Neural crest cell (in vitro differentiated cells): ENCODE measurements around the gene GRK5. TPM values are rescaled to one million over a fixed set of nuclear protein-coding genes. Genes with fewer than 3 reads are reported as not detected.

Source experiments
- DNase-seq: peaks from one replicate; pipeline ENCODE4 v3.0.0; 2021; ENCODE audit warnings: low read depth, mixed read lengths, low spot score
- H3K27ac Mint-ChIP-seq: one replicate; pipeline ENCODE4 v1.8.0; 2021; ENCODE audit warnings: mild to moderate bottlenecking, mixed read lengths; ENCODE audit not compliant: unreplicated experiment
- H3K27me3 Mint-ChIP-seq: 2 replicates; pipeline ENCODE4 v1.8.0; 2021; ENCODE audit warnings: low read depth, mild to moderate bottlenecking, mixed read lengths
- H3K36me3 Mint-ChIP-seq: 2 replicates; pipeline ENCODE4 v1.8.0; 2021; ENCODE audit warnings: low read depth, mild to moderate bottlenecking, mixed read lengths
- H3K4me1 Mint-ChIP-seq: 2 replicates; pipeline ENCODE4 v1.8.0; 2021; ENCODE audit warnings: mixed read lengths
- H3K4me3 Mint-ChIP-seq: one replicate; pipeline ENCODE4 v1.8.0; 2021; ENCODE audit warnings: mild to moderate bottlenecking, mixed read lengths
- H3K9me3 Mint-ChIP-seq: 2 replicates; pipeline ENCODE4 v1.8.0; 2021; ENCODE audit warnings: mixed read lengths
- CTCF ChIP-seq: fragments of 200-600 bp; sonication (generic); conservative IDR thresholded peaks from 2 replicates; pipeline ENCODE4 v1.5.0; 2021; ENCODE audit warnings: antibody characterized with exemption, mild to moderate bottlenecking
- total RNA-seq: library from RNA; stranded (reverse); gene quantifications from 2 replicates; pipeline ENCODE4 v1.2.1, GENCODE V29; 2021

GRK5 gene
- total RNA-seq, 1 donor from 2014 or later, result 13.5 TPM

GRCh38 chr10:119247550-119247894 lies 40.2 kb downstream of the GRK5 start:
- Mint-ChIP-seq H3K27ac (no peak overlapping the region), H3K4me1 (peaks cover 54% of the 10 kb centered on the region), H3K36me3 (no peaks in the 10 kb centered on the region), H3K27me3 (no peaks in the 10 kb centered on the region), H3K9me3 (no peaks in the 10 kb centered on the region), H3K4me3 (no peak overlapping the region)
- DNase-seq, result no peak
- TF ChIP-seq CTCF, result no peak

- H3K9me3 Mint-ChIP-seq, result no peaks in the 10 kb centered on the region
- no peaks in the 10 kb centered on the region for H3K27me3 Mint-ChIP-seq
- H3K36me3 Mint-ChIP-seq, result no peaks in the 10 kb centered on the region
- no peak for TF ChIP-seq CTCF
- DNase-seq, result no peak
- H3K4me1 Mint-ChIP-seq, result peaks cover 55% of the 10 kb centered on the region
- no peak overlapping the region for H3K4me3 Mint-ChIP-seq
- H3K27ac Mint-ChIP-seq, result no peak overlapping the region
Measured at GRCh38 chr10:119248184-119248583, 40.8 kb downstream of the GRK5 start.

GRCh38 chr10:119248681-119249080 lies 41.3 kb downstream of the GRK5 start:
- Mint-ChIP-seq H3K4me1 (peaks cover 55% of the 10 kb centered on the region), H3K9me3 (no peaks in the 10 kb centered on the region), H3K36me3 (no peaks in the 10 kb centered on the region), H3K27me3 (no peaks in the 10 kb centered on the region), H3K27ac (no peak overlapping the region), H3K4me3 (no peak overlapping the region)
- TF ChIP-seq CTCF, result no peak
- DNase-seq, result no peak

- Mint-ChIP-seq H3K4me1 (peaks cover 60% of the 10 kb centered on the region), H3K9me3 (no peaks in the 10 kb centered on the region), H3K4me3 (no peak overlapping the region), H3K27ac (peak overlapping the region; percentile 40), H3K27me3 (no peaks in the 10 kb centered on the region), H3K36me3 (no peaks in the 10 kb centered on the region)
- no peak for DNase-seq
- TF ChIP-seq CTCF, result no peak
Measured at GRCh38 chr10:119250641-119251314, 43.4 kb downstream of the GRK5 start.

- Mint-ChIP-seq H3K9me3 (no peaks in the 10 kb centered on the region), H3K4me1 (peaks cover 57% of the 10 kb centered on the region), H3K4me3 (no peak overlapping the region), H3K27ac (no peak overlapping the region), H3K27me3 (no peaks in the 10 kb centered on the region), H3K36me3 (no peaks in the 10 kb centered on the region)
- no peak for TF ChIP-seq CTCF
- no peak for DNase-seq
Measured at GRCh38 chr10:119251315-119251708, 43.9 kb downstream of the GRK5 start.
